Measurements from ENCODE around the gene ANKFN1.

The ANKFN1 gene

DNA sequence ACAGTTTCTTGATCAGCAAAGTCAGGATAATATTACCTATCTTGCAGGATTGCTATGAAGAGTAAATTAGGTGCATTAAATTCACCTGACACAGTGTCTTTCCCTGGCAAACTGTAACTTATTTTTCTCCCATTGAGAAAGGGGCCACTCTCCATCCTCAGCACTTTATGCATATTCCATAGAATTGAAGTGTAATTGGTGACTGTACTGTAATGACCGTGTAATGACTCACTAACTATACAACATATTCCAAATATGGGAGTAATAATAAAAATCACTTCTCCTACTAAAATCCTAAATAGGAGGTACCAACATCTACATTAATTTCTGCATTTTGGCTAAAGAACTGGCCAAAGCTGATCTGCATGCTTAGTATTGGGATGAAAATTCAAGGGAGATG is 298.4 kb downstream of the ANKFN1 start:
- DNase-seq = no peak

DNA sequence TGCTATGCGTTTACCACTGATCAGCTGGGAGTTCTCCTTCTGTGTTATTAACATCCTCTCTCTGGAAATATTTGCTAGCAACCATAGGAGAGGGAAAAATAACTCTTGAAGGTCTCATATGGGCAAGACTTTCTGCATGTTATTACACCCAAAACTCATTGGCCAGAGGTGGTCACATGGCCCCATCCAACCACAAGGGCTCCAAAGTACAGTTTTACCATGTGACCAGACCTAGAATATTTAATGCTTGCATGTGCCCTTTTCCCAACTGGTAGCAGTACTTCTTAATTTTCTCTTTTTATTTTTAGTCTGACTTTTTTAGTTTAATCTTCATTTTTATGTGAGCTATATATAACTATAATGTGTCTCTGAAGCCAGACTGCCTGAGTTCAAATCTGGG is 299.2 kb downstream of the ANKFN1 start:
- DNase-seq = no peak

DNA sequence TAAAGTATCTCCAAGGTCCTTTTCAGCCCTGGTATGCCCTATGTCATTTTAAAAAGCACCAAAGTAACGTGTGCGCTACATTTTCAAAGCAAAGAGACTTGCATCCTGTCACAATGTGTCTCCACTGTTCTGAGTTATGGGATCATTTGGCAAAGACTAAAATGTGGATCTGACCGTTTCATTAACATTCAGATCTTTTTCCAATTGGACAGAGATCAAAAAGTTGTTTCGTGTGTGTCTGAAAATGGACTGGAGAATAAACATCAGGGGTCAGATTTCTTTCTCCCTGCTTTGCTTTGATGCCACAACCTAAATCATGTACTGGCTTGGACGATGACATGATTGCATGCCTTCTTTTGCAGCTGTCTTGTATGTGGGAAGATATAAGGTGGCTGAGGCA is 304.2 kb downstream of the ANKFN1 start:
- no peak for DNase-seq

DNA sequence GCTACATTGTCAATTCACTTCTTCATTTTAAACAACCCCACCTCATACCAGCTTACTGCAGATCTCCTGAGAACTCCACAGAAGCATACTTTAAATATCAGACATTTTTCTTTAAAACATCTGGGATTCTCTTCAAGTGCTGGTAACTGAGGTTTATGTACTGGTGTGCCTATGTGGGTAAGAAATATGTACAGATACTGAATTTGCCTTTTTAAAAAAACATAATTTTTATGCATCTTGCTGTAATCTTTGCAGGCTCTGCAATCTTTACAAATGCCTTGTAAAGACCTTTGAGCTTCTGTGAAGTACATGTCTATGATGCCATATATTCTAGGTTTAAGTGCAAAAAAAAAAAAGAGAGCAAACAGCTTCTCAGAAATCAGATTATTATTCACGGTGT is 312.6 kb downstream of the ANKFN1 start:
- no peak for DNase-seq

DNA sequence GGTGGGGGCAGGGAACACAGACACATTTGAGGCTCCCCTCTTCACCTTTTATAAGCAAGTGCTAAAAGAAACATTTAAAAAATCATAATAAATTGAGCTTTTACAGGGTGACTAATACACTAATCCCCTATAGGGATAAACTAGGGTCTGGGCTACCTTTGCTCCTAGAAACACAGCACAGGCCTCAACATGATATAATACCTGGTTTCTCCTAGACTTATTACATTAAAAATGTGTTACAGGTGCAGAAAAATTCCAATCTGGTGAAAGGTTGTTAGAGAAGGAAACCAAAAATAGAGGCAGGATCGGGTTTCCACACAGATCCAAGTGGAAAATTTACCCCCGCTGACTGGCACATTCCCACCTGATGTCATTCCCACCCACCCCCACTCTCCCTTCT is 315.6 kb downstream of the ANKFN1 start:
- DNase-seq = no peak

DNA sequence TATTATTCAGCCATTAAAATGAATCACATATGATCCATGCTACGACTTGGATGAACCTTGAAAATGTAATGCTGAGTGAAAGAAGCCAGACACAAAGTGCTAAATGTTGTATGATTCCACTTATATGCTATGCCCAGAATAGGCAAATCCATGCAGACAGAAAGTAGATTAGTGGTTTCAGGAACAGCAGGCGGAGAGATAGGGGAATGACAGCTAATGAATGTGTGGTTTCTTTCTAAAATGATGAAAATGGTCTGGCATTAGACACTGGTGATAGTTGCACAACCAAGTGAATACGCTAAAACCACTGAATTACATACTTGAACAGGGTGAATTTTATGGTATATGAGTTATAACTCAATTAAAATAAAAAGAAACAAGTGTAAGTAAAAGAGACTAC is 318.4 kb downstream of the ANKFN1 start:
- no peak for DNase-seq

DNA sequence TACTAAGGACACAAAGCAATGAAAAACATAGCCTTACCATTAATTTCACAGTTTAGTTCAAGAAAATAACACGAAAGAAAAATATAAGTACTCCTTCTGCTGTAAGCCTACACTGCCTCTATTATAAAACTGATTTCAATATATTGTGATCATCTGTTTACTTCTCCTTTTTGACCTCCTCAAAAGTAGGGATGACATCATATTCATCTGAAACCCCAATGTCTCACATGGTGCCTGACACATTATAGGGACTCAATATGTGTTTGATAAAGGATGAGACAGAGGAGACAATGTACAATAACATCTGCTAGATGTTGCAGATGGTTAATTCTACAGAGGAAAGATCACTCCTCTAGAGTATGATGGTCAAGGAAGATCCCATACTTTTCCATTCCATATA is 321.8 kb downstream of the ANKFN1 start:
- no peak for DNase-seq

DNA sequence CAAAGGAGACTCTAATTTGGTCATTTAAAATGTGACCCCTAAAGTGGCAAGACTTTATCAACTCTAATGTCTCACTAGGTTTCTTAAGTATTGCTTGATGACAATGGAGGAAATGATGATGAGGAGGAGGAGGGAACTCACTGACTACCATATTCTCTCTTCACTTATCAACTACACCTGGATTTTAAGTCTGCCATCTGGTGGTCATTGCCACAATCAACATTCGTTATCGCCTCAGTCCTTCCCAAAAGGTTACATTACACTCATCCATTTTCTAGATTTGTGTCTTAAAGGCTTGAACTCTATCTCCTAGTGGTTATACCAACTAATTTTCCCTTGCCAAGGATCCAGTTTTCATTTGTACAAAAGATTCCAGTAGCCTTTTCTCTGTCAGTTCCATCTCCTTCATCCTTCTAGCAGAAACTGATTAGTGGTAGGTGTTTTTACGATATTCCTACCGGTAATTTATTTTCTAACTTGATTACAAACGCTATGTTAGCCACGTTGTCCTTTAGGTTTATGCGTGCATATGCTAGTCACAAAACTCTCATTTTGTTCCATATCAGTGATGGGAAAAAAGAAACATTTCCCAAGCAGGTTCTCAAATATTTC is 325.7 kb downstream of the ANKFN1 start:
- peak; percentile 30 for DNase-seq

DNA sequence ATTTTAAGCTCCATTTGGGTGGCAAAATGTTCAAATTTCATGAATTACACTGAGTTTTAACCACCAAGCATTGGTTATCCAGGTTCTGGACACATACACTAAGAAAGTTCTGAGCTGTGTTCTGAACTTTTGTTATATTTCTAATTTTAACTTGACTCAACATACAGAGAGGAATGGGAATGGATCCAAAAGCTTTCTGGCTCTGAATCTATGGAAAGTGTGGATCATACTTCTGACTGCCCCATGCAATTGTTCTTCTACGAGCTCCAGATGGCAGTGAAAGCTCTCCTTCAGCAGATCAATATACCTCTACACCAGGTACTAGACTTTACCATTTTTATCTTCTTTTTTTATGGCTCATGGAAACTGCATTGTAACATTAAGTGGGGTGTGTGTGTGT is 327.2 kb downstream of the ANKFN1 start:
- DNase-seq = no peak

DNA sequence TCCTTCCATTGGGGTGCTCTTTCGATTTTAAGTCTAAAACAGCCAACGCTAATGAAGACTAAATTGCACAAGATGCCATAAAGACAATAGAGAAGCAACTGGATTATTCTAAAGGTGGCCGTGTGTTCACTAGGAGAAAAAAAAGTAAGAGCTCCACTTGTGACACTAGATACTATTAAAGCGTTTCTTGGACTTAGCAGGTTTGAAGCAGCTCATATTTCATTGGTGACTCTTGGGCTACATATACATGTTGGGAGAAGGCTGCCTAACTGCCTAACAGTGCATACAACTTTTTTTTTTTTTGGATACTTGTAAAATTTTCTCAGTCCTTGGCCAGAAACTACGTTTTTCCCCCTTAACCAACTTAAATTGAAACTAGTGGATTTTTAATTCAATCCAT is 328.4 kb downstream of the ANKFN1 start:
- DNase-seq = no peak

DNA sequence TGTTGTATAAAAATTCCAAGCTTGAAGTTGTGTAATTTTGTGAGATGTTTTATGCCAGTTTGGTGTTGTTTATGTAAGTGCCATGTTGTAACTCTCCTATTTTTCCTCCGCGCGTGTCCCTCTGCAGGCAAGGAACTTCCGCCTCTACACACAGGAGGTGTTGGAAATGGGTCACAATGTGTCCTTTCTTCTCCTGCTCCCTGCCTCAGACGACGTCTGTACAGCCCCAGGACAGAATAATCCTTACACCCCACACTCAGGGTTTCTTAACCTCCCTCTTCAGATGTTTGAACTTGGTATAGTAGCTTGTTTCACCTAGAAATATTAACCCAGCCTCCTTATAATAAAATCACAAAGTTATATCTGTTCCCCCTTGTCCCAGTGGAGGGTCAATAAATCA is 329.0 kb downstream of the ANKFN1 start:
- DNase-seq = no peak

DNA sequence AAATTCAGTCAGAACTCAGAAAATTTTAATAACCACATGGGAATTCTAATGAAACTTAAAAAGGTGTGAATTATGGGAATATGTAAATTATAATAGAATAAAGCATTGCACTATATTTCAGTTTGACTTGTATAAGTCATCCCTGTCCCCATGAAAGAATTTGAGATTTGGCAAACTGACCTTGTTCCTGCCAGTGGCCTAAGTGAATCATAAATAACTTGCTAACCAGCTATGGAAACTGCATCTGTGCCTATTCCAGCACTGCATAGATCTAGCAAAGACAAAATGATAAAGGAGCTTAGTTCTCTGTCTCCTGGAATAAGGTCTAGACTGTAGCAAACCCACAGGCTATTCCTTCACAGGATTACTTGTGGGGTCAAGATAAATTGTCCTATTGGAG is 333.5 kb downstream of the ANKFN1 start:
- no peak for DNase-seq

DNA sequence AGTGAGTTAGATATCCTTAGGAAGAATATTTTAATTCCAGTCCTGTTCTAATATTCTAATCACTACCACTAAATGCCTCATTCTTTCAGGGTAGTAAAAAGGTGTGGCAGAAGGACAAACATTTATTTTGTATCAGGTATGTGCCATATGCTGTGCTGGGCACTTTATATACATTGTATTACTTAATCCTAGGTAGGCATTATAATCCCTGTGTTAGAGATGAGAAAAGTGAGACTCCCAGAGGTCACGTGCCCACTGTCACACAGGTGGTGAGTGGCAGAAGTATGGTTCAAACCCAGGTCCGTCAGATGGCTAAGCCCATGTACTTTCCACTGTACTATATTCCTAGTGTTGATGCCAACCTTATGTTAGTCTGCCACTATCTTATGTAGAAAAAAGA is 335.5 kb downstream of the ANKFN1 start:
- no peak for DNase-seq

DNA sequence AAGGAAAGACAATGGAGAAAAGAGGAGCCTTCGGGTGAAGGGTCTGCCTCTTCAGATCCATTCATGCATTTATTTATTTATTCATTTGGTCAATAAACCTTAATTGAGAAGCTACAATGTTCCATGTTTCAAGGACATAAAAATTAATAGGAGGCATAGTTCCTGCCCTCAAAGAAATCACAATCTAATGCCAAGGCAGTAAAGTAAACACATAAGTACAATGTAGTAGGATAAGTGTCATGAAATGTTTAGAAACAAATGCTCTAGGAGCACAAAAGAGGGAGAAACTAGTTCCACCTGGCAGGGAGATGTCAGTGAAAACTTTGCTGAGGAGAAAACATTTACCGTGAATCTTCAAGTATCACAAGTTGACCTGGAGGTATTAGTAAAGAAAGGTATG is 336.7 kb downstream of the ANKFN1 start:
- DNase-seq = no peak

DNA sequence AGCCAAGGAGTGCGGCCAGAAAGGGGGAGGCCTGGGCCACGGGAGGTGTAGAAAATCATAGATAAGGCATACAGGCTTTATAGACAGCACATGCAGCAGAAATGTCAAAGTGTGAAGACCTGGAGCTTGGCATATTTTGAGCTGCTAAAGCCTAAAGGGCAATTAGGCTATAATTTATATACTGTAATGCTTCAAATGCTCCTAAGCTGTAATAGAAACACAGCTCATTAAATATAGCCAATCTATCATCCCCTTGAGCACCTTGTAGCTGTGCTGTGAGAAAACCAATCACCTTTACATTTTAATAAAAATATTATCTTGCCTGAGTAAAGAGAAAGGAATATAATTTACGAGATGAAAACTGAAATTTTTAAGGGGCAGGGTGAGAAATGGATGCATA is 342.3 kb downstream of the ANKFN1 start:
- DNase-seq = no peak

DNA sequence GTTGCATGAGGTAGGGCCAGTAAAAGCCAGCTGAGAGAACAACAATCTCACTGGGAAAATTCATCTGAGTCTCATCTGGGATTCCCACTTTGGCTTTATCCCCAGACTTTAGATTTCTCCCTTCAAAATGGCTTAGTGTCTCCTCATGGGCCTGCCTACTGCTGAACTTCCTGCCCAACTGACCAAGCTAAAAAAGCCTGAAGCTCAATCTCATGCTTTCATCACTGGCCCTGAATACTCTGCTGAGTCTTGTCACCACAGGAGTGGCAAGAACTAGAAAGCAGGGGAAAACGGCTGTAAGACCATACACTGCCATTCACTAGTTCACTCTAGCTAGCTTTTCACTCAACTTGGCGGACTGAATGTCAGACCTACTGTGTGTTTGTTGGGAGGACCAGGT is 343.9 kb downstream of the ANKFN1 start:
- no peak for DNase-seq

DNA sequence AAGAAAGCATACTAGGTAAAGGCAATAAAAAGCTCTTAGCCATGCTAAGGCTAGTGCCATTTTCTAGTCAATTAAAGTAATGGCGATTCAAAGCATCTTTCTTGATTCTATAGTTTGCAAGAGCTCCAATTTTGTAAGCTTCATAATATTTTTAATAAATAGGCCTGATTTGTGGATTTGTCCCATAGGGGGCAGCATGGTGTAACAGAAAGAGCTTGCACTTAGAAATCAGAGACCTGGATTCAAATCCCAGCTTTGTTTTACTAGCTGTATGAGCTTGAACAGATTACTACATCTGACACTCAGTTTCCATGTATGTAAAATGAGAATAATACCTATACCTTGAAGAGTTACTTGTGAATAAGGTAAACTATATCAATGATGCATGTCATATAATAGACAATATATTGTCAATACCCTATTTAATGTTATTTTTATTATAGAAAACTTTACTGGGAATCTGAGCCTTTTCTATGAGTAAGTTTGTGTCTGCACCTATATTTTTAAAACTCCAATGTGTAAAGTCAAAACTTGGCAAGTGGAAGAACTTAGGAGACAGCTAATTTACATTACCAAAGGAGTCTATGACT is 346.6 kb downstream of the ANKFN1 start:
- peak; percentile 33 for DNase-seq

DNA sequence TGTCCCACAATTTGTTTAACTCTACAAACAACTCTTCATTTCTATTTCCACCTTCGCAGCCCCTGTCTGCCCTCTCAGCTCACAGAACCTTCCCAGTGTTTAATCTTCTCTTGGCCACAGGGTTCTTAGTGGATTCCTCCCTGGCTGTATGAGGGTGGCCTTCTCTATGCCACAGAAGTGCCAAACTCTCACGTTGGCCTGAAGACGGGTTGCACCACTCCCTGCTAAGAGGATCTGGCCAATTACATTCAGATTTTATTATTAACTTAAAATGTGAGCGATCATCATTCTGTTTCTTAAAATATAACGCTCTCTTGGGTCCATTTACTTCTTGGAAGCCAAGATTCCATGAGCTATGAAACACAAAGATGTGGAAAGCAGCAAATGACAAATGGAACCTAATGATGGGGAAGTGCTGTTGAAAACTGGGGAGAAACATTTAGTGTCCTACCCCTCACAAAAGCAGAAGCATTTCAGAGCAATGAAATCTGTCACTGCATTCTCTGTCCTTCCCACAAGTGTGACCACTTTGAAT is 348.9 kb downstream of the ANKFN1 start:
- DNase-seq = no peak

DNA sequence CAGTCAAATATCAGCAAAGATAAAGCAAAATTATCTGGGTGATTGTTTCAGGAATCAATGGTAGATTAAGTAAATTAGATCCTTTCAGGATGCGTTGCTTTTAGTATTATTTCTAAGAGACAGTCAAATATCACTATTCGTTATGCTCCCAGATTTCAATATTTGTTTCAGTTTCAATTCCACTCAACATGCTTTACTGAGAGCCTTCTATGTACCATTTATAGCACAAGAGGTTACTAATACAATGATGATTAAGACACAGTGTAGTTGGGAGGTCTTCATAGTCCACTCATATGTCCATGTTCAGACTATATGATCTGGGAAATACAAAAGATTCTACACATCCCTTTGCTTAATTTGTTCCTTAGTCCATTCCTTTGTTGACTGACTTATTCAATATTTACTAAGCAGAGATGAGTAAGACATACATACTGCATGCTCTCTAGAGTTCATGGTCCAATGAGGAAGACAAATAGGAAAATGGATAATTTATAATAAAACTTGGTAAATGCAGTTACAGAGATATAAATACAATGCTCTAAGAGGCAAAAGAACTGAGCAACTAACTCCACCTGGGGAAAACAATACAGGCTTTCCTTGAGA is 352.0 kb downstream of the ANKFN1 start:
- DNase-seq = no peak

DNA sequence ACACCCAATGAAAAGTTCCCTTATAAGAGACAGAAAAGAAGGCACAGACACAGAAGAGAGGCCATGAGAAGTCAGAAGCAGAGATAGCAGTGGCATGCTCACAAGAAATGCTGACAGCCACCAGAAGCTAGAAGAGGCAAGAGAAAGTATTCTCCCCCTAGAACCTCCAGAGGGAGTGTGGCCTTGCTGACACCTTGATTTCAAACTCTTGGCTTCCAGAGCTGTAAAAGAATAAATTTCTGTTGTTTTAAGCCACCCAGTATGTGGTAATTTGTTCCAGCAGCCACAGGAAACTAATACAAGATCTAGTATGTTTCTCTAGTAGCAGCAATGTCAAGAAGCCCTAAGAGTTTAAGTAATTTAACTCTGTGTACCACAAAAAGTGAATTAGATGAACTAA is 353.1 kb downstream of the ANKFN1 start:
- DNase-seq = no peak

DNA sequence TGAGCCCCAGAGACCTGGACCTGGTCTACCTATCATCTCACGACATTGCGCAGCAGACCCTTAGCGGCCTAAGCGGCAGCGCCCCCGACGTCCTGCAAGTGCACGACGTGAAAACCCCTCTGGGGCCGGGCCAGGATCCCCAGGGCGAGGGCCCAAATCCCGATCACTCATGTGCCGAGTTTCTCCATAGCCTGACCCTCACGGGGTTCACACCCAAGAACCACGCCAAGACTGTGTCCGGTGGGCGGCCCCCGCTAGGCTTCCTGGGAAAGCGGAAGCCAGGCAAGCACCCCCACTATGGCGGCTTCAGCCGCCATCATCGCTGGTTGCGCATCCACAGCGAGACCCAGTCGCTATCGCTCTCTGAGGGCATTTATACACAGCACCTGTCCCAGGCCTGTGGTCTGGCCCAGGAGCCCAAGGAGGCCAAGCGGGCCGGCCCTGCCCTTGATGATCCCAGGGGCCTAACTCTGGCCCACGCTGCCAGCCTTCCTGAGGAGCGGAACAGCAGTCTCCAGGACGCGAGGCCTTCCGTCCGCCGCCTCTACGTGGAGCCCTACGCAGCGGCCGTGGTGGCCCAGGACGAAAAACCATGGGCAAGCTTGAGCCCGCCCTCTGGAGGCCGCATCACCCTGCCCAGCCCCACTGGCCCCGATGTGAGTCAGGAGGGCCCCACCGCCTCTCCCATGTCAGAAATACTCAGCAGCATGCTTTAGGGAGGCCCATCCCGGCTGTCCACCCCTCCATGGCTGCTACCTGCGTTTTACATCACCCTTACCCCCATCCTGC is 357.5 kb downstream of the ANKFN1 start:
- no peak for DNase-seq

DNA sequence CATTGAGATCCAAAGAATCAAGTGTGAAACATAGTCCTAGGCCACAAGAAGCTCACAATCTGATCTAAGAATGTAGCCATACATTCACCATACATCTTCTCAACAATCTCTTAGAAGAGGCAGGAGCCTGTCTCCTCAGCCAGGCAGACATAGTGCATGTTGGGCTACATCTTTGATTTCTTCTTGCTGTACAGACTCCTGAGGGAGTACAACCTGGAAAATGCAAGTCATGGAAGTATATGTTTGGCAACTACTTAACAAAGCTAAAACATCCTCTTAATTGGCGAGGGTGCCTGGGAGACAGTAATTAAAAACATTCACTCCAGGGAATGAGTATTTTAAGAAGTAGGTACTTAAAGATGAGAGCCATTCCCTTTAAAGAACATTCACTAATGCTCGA is 361.0 kb downstream of the ANKFN1 start:
- no peak for DNase-seq

DNA sequence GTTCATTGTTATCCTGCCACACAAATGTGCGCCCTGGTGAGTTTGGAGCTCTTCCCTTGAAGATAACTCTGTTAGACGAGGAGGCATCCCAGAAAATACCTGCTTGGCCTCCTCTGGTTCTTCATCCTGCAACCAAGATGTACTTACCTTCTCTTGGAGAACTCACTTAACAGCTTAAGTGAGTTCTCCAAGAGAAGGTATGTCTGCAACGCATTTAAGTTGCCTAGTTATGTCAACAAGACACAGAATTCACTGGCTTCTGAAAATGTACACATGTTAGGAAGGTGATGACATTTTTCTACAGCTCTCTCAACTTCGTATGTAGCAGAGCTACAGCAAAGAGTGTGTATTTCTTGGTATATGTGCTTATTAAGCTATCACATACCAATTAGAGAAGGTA is 361.6 kb downstream of the ANKFN1 start:
- no peak for DNase-seq

Data from activated CD4-positive, alpha-beta T cell treated with anti-CD3 and anti-CD28 coated beads, Interleukin-2, Interleukin-6, amounts not matched to agents 100 ng/mL and 50 ng/mL, durations not matched to agents 16 hours and 8 hours (primary cell).